ENCODE measurements around the gene SSBP4.

DNA sequence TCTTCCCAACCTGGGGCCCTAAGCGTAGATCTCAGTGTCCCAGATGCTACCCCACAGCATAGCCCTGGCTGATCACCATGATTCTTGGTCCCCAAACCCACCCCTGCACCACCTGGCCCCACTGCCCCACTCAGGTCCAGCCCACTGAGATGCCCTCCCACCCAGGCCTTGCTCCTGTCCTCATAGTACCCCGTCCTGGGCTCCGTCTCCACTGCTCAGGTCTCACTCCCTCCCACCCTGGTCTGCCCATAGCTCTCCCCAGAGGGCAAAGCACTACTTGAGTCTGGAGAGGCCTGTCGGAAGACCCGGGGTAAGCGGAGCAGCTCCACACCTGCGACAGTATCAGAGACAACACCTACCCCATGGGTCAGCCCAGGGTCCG is 54.5 kb downstream of the SSBP4 start:
- TF ChIP-seq, protein P1, sequence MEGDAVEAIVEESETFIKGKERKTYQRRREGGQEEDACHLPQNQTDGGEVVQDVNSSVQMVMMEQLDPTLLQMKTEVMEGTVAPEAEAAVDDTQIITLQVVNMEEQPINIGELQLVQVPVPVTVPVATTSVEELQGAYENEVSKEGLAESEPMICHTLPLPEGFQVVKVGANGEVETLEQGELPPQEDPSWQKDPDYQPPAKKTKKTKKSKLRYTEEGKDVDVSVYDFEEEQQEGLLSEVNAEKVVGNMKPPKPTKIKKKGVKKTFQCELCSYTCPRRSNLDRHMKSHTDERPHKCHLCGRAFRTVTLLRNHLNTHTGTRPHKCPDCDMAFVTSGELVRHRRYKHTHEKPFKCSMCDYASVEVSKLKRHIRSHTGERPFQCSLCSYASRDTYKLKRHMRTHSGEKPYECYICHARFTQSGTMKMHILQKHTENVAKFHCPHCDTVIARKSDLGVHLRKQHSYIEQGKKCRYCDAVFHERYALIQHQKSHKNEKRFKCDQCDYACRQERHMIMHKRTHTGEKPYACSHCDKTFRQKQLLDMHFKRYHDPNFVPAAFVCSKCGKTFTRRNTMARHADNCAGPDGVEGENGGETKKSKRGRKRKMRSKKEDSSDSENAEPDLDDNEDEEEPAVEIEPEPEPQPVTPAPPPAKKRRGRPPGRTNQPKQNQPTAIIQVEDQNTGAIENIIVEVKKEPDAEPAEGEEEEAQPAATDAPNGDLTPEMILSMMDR (IDR thresholded peaks at IDR 0.05), result no peak
- no peak for TF ChIP-seq POLR2A (IDR thresholded peaks at IDR 0.05)

Data from testis (tissue), 2 donors.